ENCODE measurements around the gene LCN10.

Gene LCN10

DNA sequence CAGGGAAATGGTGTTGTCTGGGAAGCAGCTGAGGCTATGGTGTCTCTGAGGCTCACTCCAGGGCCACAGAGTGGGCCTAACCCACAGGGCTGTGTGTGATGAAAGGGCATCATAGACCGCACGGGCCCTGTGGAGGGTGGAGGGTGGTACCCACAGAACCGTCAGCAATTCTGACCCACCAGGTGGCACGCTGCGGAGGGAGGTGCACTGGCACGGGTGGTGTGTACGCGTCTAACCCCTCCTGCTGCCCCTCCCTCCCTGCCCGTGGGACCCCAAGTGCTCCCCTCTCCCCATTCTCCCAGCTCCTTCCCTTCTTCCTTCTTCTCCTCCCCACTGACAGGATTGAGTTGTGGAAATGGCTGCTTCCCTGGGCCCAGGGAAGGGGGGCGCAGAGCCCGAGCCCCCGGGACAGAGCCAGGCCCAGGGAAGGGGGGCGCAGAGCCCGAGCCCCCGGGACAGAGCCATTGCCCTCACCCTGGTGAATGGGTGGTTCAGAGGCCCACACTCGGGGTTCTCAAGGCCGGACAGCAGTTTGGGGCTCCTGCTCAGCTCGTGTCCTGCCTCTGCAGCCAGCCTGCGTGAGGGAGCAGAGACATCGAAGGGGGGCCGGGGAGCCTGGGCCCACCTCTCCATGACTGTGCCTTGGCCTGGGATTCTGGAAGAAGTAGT lies 6.8 kb downstream of the LCN10 start:
- no peak for DNase-seq

DNA sequence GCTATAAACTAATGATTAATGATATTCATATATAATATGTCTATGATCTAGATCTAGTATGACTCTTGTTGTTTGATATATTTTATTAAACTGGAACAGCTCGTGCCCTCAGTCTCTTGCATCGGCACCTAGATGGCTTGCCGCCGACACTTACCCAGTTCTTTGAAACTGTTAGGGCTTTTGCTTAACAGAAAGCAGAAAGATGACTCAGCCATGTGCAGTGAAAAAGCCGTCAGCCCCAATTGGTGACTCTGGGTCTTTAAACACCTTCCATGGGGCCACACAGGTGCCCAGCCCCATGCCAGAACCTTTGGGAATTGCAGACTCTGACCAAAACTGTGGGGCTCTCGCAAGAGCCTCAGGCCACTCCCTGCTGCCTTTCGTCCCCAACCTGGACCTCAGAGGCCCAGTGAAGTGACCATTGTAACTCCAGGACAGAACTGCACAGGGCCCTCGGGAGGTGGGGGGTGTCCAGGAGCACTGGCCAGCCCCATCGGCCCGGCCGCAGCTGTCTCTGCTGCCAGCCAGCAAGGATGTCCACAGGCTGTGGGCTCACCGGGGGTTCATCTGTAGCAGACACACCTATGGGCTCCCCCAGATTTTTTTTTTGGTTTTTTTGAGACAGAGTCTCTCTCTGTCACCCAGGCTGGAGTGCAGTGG lies 7.8 kb downstream of the LCN10 start:
- DNase-seq, result no peak

DNA sequence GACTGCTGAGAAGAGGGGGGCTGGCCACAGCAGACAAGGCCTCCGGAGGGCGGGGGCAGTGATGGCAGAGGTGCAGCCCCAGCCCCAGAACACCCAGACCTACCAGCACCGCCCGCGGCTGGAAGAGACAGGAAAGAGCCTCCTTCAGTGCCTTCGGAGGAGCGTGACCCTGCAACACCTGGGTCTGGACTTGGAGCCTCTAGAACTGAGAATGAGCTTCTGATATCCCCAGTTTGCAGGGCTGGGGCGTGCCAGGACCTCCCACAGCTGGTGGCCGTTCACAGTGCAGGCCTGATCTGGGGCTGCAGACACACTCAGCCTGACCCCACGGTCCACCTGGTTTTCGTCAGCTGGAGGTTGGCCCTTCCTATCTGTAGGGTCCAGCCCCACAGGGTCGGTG lies 9.1 kb downstream of the LCN10 start:
- no peak for DNase-seq

DNA sequence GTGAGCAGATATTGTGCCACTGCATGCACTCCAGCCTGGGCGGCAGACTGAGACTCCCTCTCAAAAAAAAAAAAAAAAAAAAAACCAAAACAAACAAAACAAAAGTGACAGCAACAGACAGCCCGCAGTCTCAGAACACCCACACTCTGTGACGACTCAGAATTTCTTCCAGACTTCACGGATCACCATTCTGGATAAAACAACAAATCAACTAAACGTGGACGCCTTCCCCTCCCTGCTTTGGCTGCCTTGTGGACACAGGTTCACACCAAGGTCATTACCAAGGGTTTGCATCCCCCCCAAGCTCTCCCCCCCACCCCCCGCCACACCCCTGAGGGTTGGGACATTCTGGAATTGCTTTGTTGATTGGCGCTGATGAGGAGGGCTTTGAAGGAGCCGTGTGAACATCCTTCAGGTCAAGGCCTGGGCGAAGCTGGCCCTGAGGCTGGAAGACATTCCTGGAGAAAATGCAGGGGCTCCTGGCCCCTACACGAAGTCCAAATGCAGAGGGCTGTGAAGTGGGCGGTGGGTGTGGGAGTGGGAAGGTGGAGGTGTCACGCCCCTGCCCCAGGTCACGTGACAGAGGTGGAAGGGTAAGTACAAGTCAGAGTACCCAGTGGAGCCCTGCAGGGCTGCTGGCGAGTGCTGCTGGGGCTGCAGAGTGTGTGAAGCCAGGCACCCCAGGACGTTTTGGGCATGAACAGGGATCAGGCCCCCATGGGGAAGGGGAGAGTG lies 10.1 kb downstream of the LCN10 start:
- no peak for DNase-seq

DNA sequence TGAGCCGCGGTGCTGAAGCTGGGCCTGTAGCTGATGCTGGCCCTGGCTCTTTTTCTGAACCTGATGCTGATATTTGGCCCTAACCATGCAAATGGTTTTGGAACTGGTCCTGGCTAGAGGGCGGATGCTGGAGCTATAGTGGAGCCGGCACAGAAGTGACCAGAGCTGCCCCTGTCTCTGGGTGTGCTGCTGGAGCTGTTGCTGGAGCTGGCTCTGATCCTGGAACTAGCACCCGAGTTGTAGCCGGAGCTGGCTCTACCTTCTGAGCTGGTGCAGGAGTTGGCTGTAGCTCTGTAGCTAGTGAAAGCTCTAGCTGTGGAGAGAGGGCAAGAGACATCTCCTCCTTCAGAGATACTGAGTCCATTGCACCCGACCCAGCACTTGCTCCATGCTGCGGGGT lies 12.8 kb downstream of the LCN10 start:
- DNase-seq, result no peak

DNA sequence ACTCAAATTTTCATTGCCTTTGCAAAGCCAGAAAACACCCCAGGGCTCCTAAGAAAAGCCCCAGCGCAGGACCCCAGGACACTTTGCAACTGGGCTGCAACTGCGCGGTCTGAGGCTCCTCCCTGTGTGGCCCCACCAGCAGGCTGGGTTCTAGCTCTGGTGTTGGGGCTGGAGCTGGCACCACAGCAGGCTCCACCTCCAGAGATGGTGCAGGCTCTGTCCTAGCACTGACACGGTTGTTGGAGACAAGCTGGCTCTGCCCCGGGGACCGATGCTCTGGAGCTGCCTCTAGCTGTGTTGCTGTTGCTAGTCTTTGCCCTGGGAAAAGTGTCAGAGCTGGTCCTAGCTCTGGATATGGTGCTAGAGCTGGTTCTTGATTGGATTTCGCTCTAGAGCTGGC lies 13.6 kb downstream of the LCN10 start:
- peak; percentile 73 for DNase-seq

DNA sequence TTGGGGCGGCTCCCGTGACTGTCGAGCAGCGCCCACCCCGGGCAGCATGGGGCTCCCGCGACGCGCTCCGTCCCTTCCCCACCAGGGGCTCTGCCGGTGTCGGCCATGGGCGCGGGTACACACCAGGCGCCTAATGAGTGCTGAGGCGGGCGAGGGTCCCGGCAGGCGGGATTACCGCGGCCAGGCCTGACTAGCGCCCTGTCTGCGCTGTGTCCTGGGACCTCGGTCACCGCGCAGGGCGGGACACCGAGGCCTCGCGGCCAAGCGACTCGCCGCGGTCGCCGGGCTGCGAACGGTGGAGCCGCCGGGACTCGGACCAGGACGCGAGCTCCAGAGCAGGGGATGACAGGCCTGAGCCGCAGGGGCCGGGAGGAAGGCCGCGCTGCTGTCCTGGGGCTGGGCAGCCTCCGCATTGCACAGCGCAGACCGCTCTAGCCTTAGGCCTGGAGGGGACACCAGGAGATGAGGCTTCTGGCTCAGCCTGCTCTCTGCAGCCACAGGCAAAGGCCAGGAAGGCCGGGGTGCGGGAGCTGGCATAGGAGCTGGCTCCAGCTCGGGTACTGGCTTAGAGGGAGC lies 14.1 kb downstream of the LCN10 start:
- peak; percentile 55 for DNase-seq

DNA sequence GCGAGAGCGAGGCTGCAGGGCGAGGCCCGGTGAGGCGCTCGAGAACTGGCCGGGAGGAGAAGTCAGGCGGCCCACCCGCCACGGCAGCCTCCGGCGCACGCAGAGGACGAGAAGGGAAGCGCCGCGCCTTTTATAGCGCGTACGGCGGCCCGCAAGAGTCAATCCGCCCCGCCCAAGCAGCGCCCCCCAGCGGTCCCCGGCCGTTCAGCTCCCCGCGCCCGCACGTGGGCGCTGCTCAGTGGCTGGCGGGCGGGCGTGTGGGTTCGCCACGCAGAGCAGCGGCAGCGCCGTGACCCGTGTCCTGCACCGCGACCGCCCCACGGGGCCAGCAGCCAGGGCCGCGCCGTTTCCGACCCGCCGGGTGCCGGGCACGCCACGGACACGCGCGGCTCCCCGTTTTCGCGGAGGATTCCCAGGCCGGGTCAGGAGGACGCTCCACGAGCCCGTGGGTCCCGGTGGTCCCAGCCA lies 14.6 kb downstream of the LCN10 start:
- peak; percentile 94 for DNase-seq

DNA sequence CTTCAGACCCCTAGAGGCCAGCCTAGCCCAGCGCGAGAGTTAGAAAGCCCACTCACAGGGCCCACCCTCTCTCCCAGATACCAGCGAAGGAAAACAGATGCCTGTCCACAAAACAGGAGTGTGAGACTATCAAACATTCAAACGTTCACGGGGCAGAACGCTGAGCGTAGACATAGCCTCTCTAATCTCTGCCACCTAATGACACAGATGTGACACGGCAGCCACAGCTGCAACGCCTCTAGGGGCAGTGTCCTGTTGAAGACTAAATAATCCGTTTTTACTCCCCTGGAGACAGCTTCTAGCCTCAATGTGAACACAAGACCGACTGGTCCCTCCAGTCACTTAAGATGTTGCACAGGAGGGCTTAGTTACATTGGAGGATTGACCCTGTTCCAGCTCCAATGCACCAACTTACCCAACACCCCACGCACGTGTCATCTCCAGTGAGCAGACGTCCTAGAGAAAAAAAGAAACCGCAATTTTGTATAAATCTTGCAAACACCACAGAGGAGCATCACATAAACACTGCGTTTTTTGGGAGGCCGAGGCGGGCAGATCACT lies 16.0 kb downstream of the LCN10 start:
- peak; percentile 91 for DNase-seq

DNA sequence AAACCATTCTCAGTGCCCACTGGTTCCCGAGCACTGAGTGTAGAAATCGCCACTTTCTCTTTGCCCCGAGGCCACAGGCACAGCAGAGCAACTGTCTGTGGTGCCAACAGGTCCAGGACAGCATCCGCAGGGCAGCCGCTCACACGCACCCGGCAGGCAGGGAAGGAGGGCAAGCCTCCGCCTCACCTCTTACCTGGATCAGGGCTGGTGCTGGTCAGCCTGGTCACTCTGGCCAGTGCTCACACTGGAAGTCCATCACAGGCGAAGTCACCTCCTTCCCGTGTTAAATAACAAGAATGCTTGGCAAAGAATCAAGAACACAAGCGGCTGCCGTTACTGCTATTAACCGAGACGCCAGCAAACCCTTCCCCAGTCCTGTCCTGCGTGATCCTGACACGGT lies 16.6 kb downstream of the LCN10 start:
- DNase-seq, result no peak

DNA sequence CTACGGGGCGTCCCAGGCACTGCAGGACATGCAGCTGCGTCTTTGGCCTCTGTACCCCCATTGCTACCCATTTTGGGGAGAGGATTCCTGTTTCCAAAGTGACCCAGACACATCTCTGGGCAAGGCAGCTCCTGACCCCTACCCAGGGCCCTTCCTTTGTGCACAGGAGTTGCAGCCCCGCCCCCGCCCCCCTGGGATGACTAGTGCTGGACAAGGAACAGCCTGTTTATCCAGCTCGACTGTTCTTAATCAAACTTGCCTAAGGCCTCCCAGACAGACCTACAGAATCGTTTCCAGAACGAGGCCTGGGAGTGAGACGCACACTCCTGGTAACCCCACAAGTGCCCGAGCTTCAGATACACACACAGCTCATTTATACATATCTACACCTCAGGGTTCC lies 17.1 kb downstream of the LCN10 start:
- DNase-seq, result no peak

DNA sequence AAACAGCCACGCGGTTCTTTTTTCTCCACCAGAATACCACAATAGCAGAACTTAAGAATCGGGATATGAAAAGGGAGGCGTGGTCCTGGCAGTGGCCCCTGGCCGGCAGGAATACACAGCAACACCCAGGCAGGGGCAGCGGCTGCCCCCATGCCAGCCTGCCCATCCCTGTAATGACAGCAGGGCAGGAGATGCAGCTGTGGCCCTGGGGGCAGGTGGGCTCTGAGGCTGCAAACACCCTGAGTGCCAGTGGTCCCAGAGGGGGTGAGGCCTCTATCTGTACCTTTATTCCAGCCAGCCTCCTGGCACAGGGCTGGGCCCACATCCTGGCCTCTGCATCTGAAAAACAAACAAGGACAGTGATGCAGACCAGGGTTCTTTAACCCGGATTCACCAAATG lies 18.0 kb downstream of the LCN10 start:
- DNase-seq, result no peak

DNA sequence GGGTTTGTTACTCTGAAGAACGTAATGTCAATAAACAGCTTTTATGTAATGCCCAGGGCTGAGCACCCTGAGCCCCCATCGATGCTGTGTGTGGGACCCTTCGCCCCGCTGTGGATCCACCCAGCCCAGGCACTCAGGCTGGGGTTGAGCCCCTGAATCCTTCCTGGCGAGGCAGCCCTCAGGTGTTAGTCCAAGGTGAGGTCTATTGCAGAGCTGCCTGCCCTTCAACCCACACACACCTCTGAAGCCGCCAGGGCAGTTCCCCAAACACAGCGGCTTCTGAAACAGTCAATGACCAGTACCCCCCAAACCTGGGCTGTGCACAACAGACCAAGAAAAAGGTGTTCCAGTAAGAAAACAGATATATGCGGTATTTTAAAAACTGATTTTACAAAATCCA lies 18.8 kb downstream of the LCN10 start:
- no peak for DNase-seq

DNA sequence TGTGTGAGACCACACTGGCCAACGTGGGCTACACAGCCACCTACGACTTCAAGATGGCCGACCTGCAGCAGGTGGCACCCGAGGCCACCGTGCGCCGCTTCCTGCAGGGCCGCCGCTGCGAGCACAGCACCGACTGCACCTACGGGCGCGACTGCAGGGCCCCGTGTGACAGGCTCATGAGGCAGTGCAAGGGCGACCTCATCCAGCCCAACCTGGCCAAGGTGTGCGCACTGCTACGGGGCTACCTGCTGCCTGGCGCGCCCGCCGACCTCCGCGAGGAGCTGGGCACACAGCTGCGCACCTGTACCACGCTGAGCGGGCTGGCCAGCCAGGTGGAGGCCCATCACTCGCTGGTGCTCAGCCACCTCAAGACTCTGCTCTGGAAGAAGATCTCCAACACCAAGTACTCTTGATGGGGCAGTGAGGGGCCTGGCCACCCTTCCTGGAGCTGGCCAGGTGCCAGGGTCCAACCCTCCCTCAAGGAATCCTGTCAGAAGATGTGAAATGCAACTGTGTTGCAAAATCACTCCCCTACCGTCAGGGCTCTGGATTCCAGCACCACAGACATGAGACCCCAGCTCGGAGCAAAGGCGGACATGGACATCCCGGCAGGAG lies 19.3 kb downstream of the LCN10 start:
- no peak for DNase-seq

DNA sequence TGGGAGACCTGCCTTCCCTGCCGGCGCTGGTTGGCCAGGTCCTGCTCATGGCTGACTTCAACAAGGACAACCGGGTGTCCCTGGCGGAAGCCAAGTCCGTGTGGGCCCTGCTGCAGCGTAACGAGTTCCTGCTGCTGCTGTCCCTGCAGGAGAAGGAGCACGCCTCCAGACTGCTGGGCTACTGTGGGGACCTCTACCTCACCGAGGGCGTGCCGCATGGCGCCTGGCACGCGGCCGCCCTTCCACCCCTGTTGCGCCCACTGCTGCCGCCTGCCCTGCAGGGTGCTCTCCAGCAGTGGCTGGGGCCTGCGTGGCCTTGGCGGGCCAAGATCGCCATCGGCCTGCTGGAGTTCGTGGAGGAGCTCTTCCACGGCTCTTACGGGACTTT lies 19.8 kb downstream of the LCN10 start:
- DNase-seq, result peak; percentile 58

DNA sequence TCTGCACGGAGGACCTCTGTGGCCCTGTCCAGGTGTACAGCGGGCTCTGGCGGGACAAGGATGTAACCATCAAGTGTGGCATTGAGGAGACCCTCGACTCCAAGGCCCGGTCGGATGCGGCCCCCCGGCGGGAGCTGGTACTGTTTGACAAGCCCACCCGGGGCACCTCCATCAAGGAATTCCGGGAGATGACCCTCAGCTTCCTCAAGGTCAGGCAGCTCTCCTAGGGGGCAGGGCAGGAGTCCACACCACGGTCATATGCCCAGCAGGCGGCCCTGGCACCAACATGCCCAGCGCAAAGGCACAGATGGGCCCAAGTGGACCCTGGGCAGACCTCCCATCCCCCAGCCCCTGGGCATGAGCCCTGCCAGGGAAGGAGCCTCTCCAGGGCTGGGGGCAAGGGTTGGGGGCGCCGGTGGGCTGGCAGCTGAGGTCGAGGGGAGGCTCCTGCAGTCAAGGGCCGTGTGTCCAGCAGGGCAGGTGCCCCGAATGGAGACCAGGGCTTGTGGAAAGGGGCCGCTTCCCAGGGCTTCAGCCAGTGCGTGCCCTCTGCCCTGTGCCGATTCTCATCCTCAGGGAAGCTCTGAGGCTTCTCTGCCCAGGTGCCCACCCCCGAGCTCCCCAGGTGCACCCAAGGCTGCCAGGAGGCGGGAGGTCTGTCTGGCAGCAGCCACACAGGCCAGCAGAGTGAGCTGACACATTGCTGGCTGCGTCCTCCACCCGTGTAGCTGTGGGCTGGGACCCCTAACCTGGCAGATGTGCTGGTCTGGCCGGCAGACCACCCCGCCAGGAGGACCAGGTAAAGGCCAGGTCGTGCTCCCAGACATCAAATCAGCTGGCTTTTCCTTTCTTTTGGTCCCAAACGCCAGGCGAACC lies 20.4 kb downstream of the LCN10 start:
- no peak for DNase-seq

DNA sequence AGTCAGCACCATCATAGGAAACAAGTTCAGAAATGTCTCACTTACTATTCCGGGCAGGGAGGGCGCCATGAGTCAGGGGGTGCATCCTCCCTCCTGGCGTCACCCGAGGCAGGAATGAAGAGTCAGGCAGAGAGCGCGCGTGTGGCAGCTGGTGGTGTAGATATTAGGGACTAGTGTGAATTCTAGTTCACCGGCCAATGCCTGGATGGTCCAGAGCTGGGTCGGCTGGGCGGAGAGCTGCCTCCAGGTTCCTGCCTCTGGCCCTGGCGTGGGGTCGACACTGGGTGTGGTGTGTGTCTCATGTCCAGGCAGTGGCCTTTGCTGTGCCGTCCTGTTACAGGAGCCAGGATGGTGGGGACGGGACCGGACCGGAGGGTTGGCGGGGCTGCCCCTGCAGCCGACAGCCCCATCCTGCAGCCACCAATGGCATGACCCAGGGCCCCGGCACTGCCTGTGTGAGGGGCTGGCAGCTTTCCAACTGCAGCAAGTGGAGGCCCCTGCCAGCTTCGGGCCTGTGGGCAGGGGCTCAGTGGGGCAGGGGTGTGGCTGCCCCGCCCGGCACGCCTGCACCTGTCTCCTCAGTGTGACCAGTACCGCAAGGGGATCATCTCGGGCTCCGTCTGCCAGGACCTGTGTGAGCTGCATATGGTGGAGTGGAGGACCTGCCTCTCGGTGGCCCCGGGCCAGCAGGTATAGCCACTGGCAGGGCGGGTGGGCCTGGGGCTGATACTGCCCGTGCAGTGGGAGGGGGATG lies 21.2 kb downstream of the LCN10 start:
- no peak for DNase-seq

DNA sequence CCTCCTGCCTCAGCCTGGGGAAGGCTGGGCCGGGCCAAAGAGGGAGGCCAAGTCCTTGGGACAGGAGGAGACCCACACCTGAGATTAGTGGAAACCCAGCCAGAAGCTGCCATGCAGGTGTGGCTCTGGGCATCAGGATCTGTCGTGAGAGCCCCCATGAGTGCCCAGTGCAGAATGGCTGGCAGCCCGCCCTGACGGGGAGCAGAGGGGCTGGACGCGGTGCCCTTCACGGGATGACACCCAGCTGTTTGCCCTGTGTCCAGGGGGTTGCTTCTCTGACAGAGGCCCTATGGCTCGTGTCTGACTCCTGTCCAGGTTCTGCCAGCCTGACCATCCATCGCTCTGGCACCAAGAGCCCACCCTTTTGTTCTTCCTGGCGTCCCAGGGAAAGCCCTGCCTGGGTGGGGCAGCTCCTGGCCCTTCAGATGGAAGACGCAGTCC lies 21.8 kb downstream of the LCN10 start:
- DNase-seq, result no peak

DNA sequence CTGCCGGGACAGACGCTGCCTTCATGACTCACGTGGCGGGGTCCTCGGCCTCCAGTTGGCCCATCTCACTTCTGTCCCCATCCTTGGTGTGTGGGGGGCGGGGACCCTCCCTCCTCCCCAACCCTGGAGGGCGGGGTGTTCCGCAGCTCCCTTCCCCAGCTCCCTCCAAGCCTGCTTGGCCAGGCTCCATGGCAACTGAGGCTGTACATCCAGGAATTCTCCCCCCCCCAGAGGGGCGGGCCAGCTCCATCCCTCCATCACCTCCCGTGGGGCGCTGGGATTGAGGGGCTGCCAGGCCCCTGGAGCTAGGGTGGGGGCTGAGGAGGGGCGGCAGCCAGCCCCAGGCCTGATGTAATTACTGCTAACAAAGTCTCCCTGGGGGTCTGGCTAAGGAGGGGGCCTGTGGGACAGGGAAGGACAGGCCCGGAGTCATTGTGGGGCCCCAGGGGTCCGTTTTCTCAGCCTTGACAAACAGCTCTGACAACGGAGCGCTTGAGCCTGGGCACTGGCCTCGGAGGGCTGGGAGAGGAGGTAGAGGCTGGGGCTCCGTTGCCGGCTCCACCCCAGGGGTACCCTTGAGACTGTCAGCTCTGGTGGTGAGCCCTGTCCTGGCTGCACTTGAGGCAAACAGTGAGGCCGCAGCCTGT lies 22.4 kb downstream of the LCN10 start:
- no peak for DNase-seq

DNA sequence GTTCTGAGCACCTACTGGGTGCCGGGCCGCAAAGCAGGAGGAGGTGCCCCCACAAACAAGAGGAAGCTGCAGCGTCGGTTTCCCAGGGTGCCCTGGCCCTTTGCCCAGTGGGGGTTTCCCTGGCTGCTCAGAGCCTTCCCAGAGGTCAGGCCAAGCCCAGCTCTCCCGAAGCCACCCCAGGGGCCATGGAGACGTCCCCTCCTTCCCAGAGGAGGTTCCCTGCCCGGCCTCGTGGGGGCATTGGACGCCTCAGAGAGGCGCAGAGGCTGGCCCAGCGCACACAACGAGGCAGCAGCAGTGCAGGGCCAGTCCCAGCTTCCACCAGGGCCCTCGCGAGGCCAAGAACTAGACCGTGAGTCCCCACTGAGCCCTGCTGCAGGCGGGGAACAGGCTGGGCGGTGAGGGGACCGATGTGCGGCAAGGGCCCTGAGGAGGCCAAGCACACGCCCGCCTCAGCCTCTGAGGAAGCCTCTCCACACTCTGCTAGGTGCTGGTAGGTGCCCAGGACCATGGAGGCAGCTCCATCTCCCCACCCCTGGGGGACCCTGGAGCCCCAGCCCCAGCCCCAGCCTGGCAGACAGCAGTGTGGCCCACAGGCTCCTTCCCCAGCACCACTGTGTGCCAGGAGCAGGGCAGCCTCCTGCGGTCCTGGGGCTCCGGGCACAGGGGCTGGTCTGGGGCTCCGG lies 23.4 kb downstream of the LCN10 start:
- DNase-seq, result peak; percentile 67
